AG04450 (cell line): ENCODE results near the gene SUN5. TPM values are rescaled to one million over a fixed set of nuclear protein-coding genes. Genes with fewer than 3 reads are reported as not detected.

Source experiments
- CTCF ChIA-PET: fragments of 300-600, 350-600 bp; formaldehyde crosslinking; extraction: SDS; loops from one replicate; lab custom pipeline; 2022; ENCODE audit warnings: antibody characterized with exemption, inconsistent platforms; lab: Charles Lee
- POLR2A ChIA-PET: fragments of 350-600 bp; formaldehyde crosslinking; extraction: SDS; loops from one replicate; lab custom pipeline; 2021; ENCODE audit warnings: antibody characterized with exemption, inconsistent platforms; lab: Yijun Ruan, JAX
- DNase-seq: peaks from one replicate; pipeline ENCODE4 v3.0.0-alpha.2; 2011; ENCODE audit warnings: low read depth, low spot score
- H3K27ac ChIP-seq: one replicate; pipeline ENCODE4 v1.5.1; 2012; ENCODE audit warnings: low read depth, low read length, control low read depth
- H3K27me3 ChIP-seq: one replicate; pipeline ENCODE4 v1.6.0; 2012; ENCODE audit warnings: low read length; ENCODE audit not compliant: control insufficient read depth, insufficient read depth
- H3K4me3 ChIP-seq: 2 replicates; pipeline ENCODE4 v1.5.1; 2011; ENCODE audit warnings: mild to moderate bottlenecking, low read depth, low read length, control low read depth
- H3K9me3 ChIP-seq: 2 replicates; pipeline ENCODE4 v1.5.1; 2012; ENCODE audit warnings: low read length; ENCODE audit not compliant: control insufficient read depth, insufficient read depth
- polyA plus RNA-seq: library from polyadenylated mRNA; depleted of rRNA; stranded (reverse); fragments of >200 nt; gene quantifications from 2 replicates; pipeline ENCODE4 v1.2.3, GENCODE V29; 2011
- TF ChIP-seq, protein P1 (sequence below): IDR thresholded peaks from 2 replicates; pipeline ENCODE4 v1.5.1; 2011; ENCODE audit warnings: low read depth, low read length, control low read depth, inconsistent platforms

SUN5 gene
- polyA plus RNA-seq, 1 experiment: not detected

DNA sequence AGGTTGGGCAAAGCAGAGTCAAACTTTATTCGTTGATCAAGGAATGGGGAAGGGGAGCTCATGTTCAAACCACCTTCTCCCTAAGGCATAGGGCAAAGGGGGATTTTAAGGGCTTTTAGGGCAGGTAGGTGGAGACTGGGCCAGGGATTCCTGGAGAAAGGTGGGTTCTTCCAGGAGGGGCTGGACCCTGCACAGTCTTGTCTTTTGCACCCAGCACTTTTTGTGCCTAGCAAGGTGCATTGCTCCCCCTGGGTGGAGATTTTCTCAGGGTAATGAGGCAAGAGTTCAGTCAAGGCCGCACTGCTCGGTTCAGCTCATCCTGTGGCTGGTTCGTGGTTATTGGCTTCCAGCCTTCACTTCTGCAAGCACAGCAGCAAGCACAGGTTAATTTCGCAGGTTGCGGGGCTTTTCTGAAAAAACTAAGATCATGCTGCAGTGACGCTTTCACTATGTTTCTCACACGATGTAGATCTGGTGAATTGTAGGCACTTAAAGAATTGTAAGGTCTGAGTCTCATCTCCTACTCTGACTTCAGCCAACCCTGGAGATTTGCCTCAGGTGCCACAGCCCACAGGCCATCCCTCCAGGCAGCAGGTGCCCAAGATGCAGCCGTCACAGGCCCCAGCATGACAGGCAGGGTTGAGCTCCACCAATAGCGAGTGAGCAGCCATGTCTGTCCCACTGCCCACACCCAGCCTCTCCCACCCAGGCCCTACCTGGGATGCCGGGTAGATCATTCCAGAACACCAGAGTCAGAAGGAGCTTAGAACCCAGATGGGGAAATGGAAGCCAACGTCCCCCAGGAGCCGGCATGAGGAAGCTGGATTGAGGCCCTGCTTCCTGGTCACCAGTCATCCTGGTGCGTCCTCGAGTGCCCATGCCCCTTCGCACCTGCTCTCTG lies 37.1 kb downstream of the SUN5 start:
- DNase-seq: no peak
- no peak overlapping the region for H3K27ac ChIP-seq
- ChIA-PET POLR2A (no interaction called here), CTCF (no interaction called here)
- TF ChIP-seq, protein P1, sequence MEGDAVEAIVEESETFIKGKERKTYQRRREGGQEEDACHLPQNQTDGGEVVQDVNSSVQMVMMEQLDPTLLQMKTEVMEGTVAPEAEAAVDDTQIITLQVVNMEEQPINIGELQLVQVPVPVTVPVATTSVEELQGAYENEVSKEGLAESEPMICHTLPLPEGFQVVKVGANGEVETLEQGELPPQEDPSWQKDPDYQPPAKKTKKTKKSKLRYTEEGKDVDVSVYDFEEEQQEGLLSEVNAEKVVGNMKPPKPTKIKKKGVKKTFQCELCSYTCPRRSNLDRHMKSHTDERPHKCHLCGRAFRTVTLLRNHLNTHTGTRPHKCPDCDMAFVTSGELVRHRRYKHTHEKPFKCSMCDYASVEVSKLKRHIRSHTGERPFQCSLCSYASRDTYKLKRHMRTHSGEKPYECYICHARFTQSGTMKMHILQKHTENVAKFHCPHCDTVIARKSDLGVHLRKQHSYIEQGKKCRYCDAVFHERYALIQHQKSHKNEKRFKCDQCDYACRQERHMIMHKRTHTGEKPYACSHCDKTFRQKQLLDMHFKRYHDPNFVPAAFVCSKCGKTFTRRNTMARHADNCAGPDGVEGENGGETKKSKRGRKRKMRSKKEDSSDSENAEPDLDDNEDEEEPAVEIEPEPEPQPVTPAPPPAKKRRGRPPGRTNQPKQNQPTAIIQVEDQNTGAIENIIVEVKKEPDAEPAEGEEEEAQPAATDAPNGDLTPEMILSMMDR: no peak
- H3K9me3 ChIP-seq: no peaks in the 10 kb centered on the region
- peaks cover 17% of the 10 kb centered on the region for H3K27me3 ChIP-seq
- H3K4me3 ChIP-seq: no peak overlapping the region

GRCh38 chr20:32966382-32966781 lies 37.9 kb downstream of the SUN5 start:
- H3K4me3 ChIP-seq: no peak overlapping the region
- H3K9me3 ChIP-seq: no peaks in the 10 kb centered on the region
- no peak for DNase-seq
- POLR2A ChIA-PET: no interaction called here
- peaks cover 17% of the 10 kb centered on the region for H3K27me3 ChIP-seq
- CTCF ChIA-PET: interaction anchor here (0.7 kb wide), 1 partner anchor 188 kb away, joined by 3 read pairs; no protein-coding TSS in a partner anchor
- TF ChIP-seq, protein P1: no peak
- H3K27ac ChIP-seq: no peak overlapping the region

DNA sequence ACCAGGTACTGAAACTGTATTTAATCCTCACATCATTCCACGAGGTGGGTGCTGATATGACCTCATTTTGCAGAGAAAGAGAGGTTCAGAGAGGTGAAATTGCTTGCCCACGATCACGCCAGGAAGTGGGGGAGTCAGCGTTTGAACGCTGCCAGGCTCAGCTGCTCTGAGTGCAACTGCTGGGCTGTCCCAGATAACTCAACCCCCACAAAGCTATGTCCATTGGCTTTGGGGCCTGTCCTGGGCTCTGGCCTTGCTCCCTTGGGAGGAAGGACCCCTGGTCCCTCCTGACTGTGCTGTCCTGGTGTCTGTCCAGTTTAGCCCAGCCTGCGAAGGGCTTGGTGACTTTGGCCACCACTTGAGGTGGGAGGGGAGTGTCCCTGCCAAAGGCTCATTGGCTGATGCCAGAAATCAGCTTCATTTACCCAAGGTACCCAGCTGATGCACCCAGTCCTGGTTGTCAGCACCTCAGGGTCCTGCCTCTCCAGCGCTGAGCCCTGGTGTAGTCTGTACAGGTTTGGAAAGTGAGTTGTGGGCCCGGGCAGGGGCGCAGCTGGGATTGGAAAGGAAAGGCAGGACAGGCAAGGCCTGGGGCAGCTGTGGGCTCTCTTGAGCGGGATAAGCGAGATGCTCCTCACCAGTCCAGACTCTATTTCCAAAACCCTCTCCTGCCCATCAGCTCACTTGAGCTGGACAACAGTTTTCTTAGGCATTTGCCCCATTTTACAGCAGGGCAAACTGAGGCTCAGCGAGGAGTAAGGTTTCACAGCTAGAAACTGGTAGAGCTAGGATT lies 38.5 kb downstream of the SUN5 start:
- TF ChIP-seq, protein P1: no peak
- CTCF ChIA-PET: interaction anchor here (0.7 kb wide), 1 partner anchor 187 kb away, joined by 3 read pairs; no protein-coding TSS in a partner anchor
- Histone ChIP-seq H3K9me3 (no peaks in the 10 kb centered on the region), H3K4me3 (no peak overlapping the region), H3K27me3 (peaks cover 20% of the 10 kb centered on the region), H3K27ac (no peak overlapping the region)
- POLR2A ChIA-PET: interaction anchor here (0.5 kb wide), 1 partner anchor 133 kb away, joined by 7 read pairs; no protein-coding TSS in a partner anchor
- no peak for DNase-seq

DNA sequence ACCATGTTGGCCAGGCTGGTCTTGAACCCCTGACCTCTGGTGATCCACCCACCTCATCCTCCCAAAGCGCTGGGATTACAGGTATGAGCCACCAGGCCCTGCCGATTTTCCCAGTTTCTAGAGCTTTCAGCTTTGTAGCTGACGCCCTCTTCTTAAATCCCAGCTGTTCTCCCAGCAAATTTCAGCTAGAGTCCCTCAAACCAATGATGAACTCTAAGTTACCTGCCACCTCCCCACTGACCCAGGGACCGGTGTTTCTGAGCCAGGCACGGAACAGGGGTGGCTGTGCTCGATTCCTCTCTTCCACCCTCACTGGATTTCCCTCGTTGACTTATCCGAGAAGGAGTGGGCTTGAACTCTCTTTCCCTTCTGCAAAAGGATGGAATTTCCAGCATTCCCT lies 39.1 kb downstream of the SUN5 start:
- CTCF ChIA-PET: no interaction called here
- POLR2A ChIA-PET: no interaction called here

More for the DNA sequence above, 39.1 kb downstream of the SUN5 start:
- Histone ChIP-seq H3K9me3 (no peaks in the 10 kb centered on the region), H3K4me3 (no peak overlapping the region), H3K27ac (no peak overlapping the region), H3K27me3 (peaks cover 20% of the 10 kb centered on the region)
- DNase-seq: no peak
- TF ChIP-seq, protein P1: no peak
